ENCODE measurements around the gene IRF3.

Gene IRF3

DNA sequence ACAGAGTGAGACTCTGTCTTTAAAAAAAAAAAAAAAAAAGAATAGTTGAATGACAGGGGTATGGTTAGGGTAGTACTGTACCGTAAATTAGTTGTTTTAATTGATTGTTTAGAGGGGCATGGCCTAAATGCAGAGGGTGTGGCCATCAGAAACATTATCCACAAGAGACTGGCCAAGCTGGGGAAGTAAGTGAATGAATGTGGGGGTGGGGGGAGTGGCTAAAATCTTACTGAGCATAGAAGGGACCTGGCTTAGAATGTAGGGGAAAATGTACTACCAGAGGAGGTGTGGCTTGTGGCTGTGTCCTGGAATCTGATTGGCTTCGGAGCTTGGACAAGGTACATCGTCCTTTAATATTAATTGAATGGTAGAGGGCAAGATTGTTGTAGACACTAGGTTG lies 3.9 kb upstream of the IRF3 start:
- peaks cover 15 to 20% of the 10 kb centered on the region in 2 donors for H3K4me1 ChIP-seq (ENCODE audit: control insufficient read depth in 1 of 2, insufficient read depth in 2 of 2, low read length in 2 of 2)

GRCh38 chr19:49667473-49667872 lies 1.8 kb upstream of the IRF3 start:
- H3K9ac ChIP-seq (ENCODE audit: low read depth in 1 of 2, low read length in 2 of 2): no peak overlapping the region
- H3K9me3 ChIP-seq (ENCODE audit: control insufficient read depth in 1 of 2, low read length in 2 of 2): no peaks in the 10 kb centered on the region
- peaks cover 19 to 37% of the 10 kb centered on the region in 2 donors for H3K4me1 ChIP-seq (ENCODE audit: control insufficient read depth in 1 of 2, insufficient read depth in 2 of 2, low read length in 2 of 2)

More for the DNA sequence above, 3.9 kb upstream of the IRF3 start:
- Histone ChIP-seq H3K27me3 (ENCODE audit: control insufficient read depth in 1 of 2, insufficient read depth in 2 of 2, low read length in 2 of 2) (no peaks in the 10 kb centered on the region), H3K36me3 (ENCODE audit: control insufficient read depth in 1 of 2, insufficient read depth in 2 of 2, low read length in 2 of 2) (peaks cover 0 to 3% of the 10 kb centered on the region in 2 donors), H3K9me3 (ENCODE audit: control insufficient read depth in 1 of 2, low read length in 2 of 2) (no peaks in the 10 kb centered on the region), H3K27ac (ENCODE audit: low read depth, low read length) (no peak overlapping the region), H3K4me3 (ENCODE audit: low read depth in 1 of 2, low read length in 2 of 2) (no peak overlapping the region), H3K9ac (ENCODE audit: low read depth in 1 of 2, low read length in 2 of 2) (no peak overlapping the region)

DNA sequence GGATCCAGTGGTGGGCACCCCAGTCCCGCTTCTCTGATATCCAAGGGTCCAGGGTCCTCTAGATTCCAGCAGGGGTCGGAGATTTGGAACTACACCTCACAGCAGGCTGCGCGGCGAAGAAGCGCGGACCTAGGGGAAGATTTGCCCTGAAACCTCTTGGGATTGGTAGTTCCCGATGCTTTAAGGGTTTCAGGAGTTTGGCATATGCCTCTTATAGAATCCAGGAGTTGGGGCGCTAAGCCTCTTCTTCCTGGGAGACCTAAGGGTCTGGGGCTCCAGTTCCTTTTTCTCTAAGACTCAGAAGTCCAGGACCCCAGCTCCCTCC lies 425 bp upstream of the IRF3 start:
- peak overlapping the region; percentile 45 to 88 for H3K9ac ChIP-seq (ENCODE audit: low read depth in 1 of 2, low read length in 2 of 2)
- H3K27me3 ChIP-seq (ENCODE audit: control insufficient read depth in 1 of 2, insufficient read depth in 2 of 2, low read length in 2 of 2): no peaks in the 10 kb centered on the region
- no peaks in the 10 kb centered on the region for H3K9me3 ChIP-seq (ENCODE audit: control insufficient read depth in 1 of 2, low read length in 2 of 2)
- peaks cover 13 to 32% of the 10 kb centered on the region in 2 donors for H3K4me1 ChIP-seq (ENCODE audit: control insufficient read depth in 1 of 2, insufficient read depth in 2 of 2, low read length in 2 of 2)
- no peak overlapping the region for H3K27ac ChIP-seq (ENCODE audit: low read depth, low read length)
- H3K4me3 ChIP-seq (ENCODE audit: low read depth in 1 of 2, low read length in 2 of 2): peak overlapping the region; percentile 93 to 94
- H3K36me3 ChIP-seq (ENCODE audit: control insufficient read depth in 1 of 2, insufficient read depth in 2 of 2, low read length in 2 of 2): peaks cover 16 to 24% of the 10 kb centered on the region in 2 donors

More at GRCh38 chr19:49667473-49667872, 1.8 kb upstream of the IRF3 start:
- Histone ChIP-seq H3K27ac (ENCODE audit: low read depth, low read length) (no peak overlapping the region), H3K36me3 (ENCODE audit: control insufficient read depth in 1 of 2, insufficient read depth in 2 of 2, low read length in 2 of 2) (peaks cover 7 to 10% of the 10 kb centered on the region in 2 donors), H3K27me3 (ENCODE audit: control insufficient read depth in 1 of 2, insufficient read depth in 2 of 2, low read length in 2 of 2) (no peaks in the 10 kb centered on the region), H3K4me3 (ENCODE audit: low read depth in 1 of 2, low read length in 2 of 2) (no peak overlapping the region)

GRCh38 chr19:49665036-49665350 lies 664 bp downstream of the IRF3 start:
- Histone ChIP-seq H3K27ac (ENCODE audit: low read depth, low read length) (peak overlapping the region; percentile 88), H3K4me3 (ENCODE audit: low read depth in 1 of 2, low read length in 2 of 2) (peak overlapping the region; percentile 93 to 94), H3K9me3 (ENCODE audit: control insufficient read depth in 1 of 2, low read length in 2 of 2) (no peaks in the 10 kb centered on the region), H3K27me3 (ENCODE audit: control insufficient read depth in 1 of 2, insufficient read depth in 2 of 2, low read length in 2 of 2) (no peaks in the 10 kb centered on the region), H3K36me3 (ENCODE audit: control insufficient read depth in 1 of 2, insufficient read depth in 2 of 2, low read length in 2 of 2) (peaks cover 16 to 31% of the 10 kb centered on the region in 2 donors), H3K4me1 (ENCODE audit: control insufficient read depth in 1 of 2, insufficient read depth in 2 of 2, low read length in 2 of 2) (peaks cover 13 to 32% of the 10 kb centered on the region in 2 donors), H3K9ac (ENCODE audit: low read depth in 1 of 2, low read length in 2 of 2) (peak overlapping the region; percentile 88 to 93)

- Histone ChIP-seq H3K27ac (ENCODE audit: low read depth, low read length) (peak overlapping the region; percentile 88), H3K4me1 (ENCODE audit: control insufficient read depth in 1 of 2, insufficient read depth in 2 of 2, low read length in 2 of 2) (peaks cover 13 to 32% of the 10 kb centered on the region in 2 donors), H3K9ac (ENCODE audit: low read depth in 1 of 2, low read length in 2 of 2) (peak overlapping the region; percentile 88 to 93), H3K4me3 (ENCODE audit: low read depth in 1 of 2, low read length in 2 of 2) (peak overlapping the region; percentile 93 to 94), H3K9me3 (ENCODE audit: control insufficient read depth in 1 of 2, low read length in 2 of 2) (no peaks in the 10 kb centered on the region), H3K36me3 (ENCODE audit: control insufficient read depth in 1 of 2, insufficient read depth in 2 of 2, low read length in 2 of 2) (peaks cover 18 to 36% of the 10 kb centered on the region in 2 donors), H3K27me3 (ENCODE audit: control insufficient read depth in 1 of 2, insufficient read depth in 2 of 2, low read length in 2 of 2) (no peaks in the 10 kb centered on the region)
Observed at GRCh38 chr19:49664171-49665035, 1.3 kb downstream of the IRF3 start.

GRCh38 chr19:49663224-49663623 lies 2.4 kb downstream of the IRF3 start:
- Histone ChIP-seq H3K9ac (ENCODE audit: low read depth in 1 of 2, low read length in 2 of 2) (peak overlapping the region in 1 of 2 donors; percentile 88), H3K4me3 (ENCODE audit: low read depth in 1 of 2, low read length in 2 of 2) (peak overlapping the region in 1 of 2 donors; percentile 36)

GRCh38 chr19:49662011-49662410 lies 3.6 kb downstream of the IRF3 start:
- Histone ChIP-seq H3K9me3 (ENCODE audit: control insufficient read depth in 1 of 2, low read length in 2 of 2) (no peaks in the 10 kb centered on the region), H3K4me1 (ENCODE audit: control insufficient read depth in 1 of 2, insufficient read depth in 2 of 2, low read length in 2 of 2) (peaks cover 13 to 32% of the 10 kb centered on the region in 2 donors), H3K27ac (ENCODE audit: low read depth, low read length) (no peak overlapping the region), H3K27me3 (ENCODE audit: control insufficient read depth in 1 of 2, insufficient read depth in 2 of 2, low read length in 2 of 2) (no peaks in the 10 kb centered on the region), H3K4me3 (ENCODE audit: low read depth in 1 of 2, low read length in 2 of 2) (no peak overlapping the region), H3K36me3 (ENCODE audit: control insufficient read depth in 1 of 2, insufficient read depth in 2 of 2, low read length in 2 of 2) (peaks cover 29 to 59% of the 10 kb centered on the region in 2 donors), H3K9ac (ENCODE audit: low read depth in 1 of 2, low read length in 2 of 2) (no peak overlapping the region)

More at GRCh38 chr19:49663224-49663623, 2.4 kb downstream of the IRF3 start:
- no peaks in the 10 kb centered on the region for H3K27me3 ChIP-seq (ENCODE audit: control insufficient read depth in 1 of 2, insufficient read depth in 2 of 2, low read length in 2 of 2)
- peaks cover 13 to 32% of the 10 kb centered on the region in 2 donors for H3K4me1 ChIP-seq (ENCODE audit: control insufficient read depth in 1 of 2, insufficient read depth in 2 of 2, low read length in 2 of 2)
- H3K9me3 ChIP-seq (ENCODE audit: control insufficient read depth in 1 of 2, low read length in 2 of 2): no peaks in the 10 kb centered on the region
- H3K36me3 ChIP-seq (ENCODE audit: control insufficient read depth in 1 of 2, insufficient read depth in 2 of 2, low read length in 2 of 2): peaks cover 29 to 48% of the 10 kb centered on the region in 2 donors
- no peak overlapping the region for H3K27ac ChIP-seq (ENCODE audit: low read depth, low read length)

DNA sequence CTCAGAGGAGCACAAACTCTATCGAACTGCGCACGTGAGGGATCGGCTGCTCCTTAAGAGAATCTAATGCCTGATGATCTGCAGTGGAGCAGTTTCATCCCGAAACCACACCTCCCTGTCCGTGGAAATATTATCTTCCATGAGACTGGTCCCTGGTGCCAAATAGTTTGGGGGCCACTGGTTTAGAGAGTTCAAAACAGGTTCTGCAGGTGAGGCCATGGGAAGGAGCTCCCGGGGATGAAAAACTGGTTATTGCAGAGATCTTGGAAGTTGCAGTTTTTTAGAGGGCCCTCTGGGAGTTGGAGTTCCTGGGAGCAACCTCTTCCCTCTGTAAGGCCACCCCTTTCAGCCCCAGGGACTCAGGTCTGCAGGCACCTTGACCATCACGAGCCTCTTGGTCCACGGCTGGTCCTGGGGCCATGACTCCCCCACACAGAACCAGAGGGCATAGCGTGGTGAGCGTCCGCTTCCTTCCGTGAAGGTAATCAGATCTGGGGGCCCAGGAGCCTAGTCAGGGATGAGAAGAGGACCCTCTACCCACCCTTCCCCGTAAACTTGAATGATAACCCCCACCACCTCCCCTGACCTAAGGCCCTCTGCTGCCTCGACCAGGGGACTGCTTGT lies 5.2 kb downstream of the IRF3 start:
- Histone ChIP-seq H3K4me1 (ENCODE audit: control insufficient read depth in 1 of 2, insufficient read depth in 2 of 2, low read length in 2 of 2) (peaks cover 5 to 23% of the 10 kb centered on the region in 2 donors), H3K27ac (ENCODE audit: low read depth, low read length) (no peak overlapping the region), H3K36me3 (ENCODE audit: control insufficient read depth in 1 of 2, insufficient read depth in 2 of 2, low read length in 2 of 2) (peaks cover 43 to 74% of the 10 kb centered on the region in 2 donors), H3K9me3 (ENCODE audit: control insufficient read depth in 1 of 2, low read length in 2 of 2) (no peaks in the 10 kb centered on the region), H3K27me3 (ENCODE audit: control insufficient read depth in 1 of 2, insufficient read depth in 2 of 2, low read length in 2 of 2) (no peaks in the 10 kb centered on the region), H3K4me3 (ENCODE audit: low read depth in 1 of 2, low read length in 2 of 2) (no peak overlapping the region), H3K9ac (ENCODE audit: low read depth in 1 of 2, low read length in 2 of 2) (no peak overlapping the region)

- H3K4me3 ChIP-seq (ENCODE audit: low read depth in 1 of 2, low read length in 2 of 2): no peak overlapping the region
- H3K27ac ChIP-seq (ENCODE audit: low read depth, low read length): no peak overlapping the region
- H3K36me3 ChIP-seq (ENCODE audit: control insufficient read depth in 1 of 2, insufficient read depth in 2 of 2, low read length in 2 of 2): peaks cover 51 to 90% of the 10 kb centered on the region in 2 donors
- H3K9me3 ChIP-seq (ENCODE audit: control insufficient read depth in 1 of 2, low read length in 2 of 2): no peaks in the 10 kb centered on the region
- no peaks in the 10 kb centered on the region for H3K27me3 ChIP-seq (ENCODE audit: control insufficient read depth in 1 of 2, insufficient read depth in 2 of 2, low read length in 2 of 2)
- no peak overlapping the region for H3K9ac ChIP-seq (ENCODE audit: low read depth in 1 of 2, low read length in 2 of 2)
- H3K4me1 ChIP-seq (ENCODE audit: control insufficient read depth in 1 of 2, insufficient read depth in 2 of 2, low read length in 2 of 2): peaks cover 5 to 12% of the 10 kb centered on the region in 2 donors
Observed at GRCh38 chr19:49658566-49659442, 6.9 kb downstream of the IRF3 start.

Data from duodenal mucosa (tissue), 2 donors.